Amniotic epithelial cell (primary cell): ENCODE results near the gene FCRLA.

Source experiments
- DNase-seq: peaks from one replicate; pipeline ENCODE4 v3.0.0-alpha.2; 2010; ENCODE audit warnings: low read depth

The FCRLA gene

GRCh38 chr1:161733526-161733925, 26.5 kb downstream of the FCRLA start:
- peak; percentile 95 for DNase-seq

DNA sequence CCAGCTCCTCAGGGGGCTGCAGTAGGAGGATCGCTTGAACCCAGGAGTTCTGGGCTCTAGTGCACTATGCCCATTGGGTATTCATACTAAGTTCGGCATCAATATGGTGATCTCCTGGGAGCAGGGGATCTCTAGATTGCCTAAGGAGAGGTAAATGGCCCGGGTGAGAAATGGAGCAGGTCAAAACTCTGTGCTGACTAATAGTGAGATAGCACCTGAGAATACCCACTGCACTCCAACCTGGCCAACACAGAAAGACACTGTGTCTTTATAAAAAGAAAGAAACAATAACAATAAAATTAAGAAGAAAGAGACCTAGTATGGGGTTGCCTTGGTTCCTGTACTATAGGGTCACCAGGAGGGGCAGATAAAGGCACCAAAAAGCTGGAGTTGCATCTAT, 28.8 kb downstream of the FCRLA start:
- DNase-seq = no peak

DNA sequence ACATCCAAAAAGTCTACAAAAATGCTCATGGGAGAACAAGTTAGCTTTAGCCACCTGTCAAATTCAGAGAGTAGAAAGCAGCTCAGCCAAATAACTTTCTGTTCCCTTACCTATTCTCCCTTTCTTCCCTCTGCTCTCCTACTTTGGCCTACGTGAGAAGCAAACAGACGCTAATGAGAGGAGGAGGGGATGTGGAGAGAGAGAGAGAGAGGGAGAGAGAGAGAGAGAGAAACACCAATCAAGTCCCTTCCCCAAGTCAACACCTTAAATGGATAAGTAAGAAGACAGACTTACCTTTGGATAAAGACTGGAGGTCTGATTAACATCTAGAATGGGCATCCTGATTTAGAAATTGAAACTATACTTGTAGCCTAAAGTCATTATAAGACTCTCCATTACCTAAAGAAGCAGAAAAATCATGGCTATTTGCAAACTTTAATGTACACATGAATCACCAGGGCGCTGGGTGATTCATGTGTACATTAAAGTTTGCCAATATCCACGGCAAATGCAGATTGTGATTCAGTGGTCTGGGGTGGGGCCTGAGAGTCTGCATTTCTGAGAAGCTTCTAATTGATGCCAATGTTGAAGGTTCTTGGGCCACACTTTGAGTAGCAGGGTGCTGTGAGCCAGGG, 29.4 kb downstream of the FCRLA start:
- DNase-seq = no peak

DNA sequence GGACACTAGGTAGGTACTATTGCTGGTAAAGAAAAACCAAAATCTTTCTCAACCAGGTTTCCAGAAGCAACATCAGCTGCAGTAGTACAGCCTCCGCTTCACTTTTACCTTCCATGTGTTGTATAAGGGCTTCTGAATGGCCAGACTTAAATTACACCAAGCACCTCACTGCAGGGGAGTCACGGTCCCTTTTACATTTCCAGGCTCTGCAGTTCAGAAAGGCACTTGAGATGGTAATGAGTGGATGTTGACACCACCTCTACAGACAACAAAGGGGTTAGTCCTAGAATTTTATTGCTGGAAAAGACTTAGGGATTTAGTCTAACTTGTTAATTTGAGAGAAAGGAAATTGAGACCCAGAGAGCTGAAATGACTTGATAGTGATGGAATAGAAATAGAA, 30.6 kb downstream of the FCRLA start:
- no peak for DNase-seq

DNA sequence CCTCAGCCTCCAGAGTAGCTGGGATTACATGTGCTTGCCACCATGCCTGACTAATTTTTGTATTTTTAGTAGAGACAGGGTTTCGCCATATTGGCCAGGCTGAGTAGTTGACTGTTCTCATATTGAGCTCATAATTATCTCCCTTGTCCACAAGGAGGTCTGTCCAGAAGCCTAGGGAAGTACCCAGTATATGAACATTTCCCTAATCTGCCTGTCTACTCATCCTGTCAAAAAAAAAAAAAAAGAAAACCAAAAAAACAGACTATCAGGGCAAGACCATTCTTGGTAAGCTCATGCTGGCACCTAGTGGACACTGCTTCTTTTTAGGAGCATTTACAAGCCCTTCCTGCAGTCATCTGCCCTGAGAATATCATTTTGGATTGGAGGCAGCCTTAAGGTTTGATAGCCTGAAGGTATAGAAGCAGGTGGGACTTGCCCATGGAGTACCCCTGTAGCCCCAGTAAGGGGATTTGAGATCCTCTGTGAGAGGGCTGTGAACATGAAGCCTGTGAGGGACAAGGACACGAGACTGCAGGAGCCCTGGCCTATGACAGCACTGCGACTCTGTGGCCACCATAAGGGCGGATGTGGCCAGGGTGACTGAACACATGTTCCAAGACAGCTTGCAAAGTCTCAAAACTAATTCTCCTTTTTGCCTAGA, 31.7 kb downstream of the FCRLA start:
- peak; percentile 84 for DNase-seq

DNA sequence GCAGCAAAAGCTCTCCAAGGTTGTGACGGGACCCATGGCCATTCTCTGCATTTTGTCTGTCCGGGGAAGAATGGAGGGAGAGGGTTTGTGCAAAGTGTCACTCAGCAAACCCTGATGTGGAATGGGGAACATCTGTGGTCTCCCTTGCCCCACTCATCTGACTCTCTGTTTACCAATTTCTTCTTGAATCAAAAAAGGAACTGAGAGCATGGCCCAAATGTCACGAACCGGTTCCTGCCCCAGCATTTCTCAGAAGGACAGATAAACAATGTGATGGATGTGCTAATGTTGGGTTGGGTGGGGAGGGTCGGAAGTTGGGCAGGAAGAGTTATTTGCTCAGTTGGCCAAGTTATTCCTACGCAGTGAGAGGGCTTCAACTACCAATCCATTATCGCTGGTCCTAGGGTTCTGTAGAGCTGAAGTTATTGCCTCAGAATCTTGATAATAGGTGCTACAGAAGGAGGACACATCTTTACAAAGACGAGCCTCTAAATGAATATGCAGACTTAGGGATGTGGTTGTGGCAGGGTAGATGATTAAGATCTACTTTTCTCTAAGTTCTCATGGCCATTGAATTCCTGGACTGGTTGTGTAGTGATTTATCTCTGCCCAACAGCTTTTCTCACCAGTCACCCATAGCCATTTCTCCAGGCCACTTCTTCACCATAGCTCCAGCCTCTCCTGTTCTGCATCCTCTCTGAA, 33.0 kb downstream of the FCRLA start:
- DNase-seq = no peak

DNA sequence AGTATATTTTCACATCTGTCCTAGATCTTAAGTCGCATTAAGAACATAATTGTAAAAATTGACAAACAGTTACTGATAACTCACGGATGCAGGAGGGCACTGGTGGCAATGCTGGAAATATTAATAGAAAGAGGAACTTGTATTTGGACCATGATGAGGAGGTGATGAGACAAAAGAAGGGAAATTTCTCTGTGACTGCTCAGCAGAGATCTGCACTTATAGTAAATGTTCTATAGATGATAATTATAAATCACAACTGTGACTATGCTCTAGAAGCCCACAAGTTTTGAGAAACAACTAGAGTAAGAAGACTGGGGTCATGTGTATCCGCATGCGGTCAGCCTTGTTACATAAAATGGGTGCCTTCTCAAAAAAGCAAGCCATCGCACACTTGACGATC, 33.9 kb downstream of the FCRLA start:
- no peak for DNase-seq

- DNase-seq = peak; percentile 79
Measured at GRCh38 chr1:161743231-161743630, 36.2 kb downstream of the FCRLA start.

DNA sequence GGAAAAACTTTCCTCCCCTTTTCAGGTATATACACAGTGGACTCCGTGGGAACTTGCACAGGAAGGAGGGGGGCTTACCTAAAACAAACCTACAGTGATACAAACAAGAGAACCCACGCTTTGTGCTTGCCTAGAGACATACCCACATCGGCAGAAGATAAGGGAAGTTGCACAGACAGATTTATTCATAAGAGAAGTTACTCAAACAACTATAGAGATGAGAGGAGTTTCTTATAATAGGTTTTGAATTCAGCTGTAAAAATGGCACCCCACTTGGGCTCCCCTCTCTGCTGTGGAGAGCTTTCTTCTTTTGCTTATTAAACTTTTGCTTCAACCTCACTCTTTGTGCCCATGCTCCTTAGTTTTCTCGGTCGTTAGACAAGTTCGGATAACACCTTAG, 40.8 kb downstream of the FCRLA start:
- no peak for DNase-seq

- DNase-seq = peak; percentile 96
Measured at GRCh38 chr1:161749509-161750407, 42.7 kb downstream of the FCRLA start, which contains the start of gene DUSP12. TSS of gene DUSP12 (plus strand) at chr1:161749786. CDS start at chr1:161749802, 16 bp downstream.

DNA sequence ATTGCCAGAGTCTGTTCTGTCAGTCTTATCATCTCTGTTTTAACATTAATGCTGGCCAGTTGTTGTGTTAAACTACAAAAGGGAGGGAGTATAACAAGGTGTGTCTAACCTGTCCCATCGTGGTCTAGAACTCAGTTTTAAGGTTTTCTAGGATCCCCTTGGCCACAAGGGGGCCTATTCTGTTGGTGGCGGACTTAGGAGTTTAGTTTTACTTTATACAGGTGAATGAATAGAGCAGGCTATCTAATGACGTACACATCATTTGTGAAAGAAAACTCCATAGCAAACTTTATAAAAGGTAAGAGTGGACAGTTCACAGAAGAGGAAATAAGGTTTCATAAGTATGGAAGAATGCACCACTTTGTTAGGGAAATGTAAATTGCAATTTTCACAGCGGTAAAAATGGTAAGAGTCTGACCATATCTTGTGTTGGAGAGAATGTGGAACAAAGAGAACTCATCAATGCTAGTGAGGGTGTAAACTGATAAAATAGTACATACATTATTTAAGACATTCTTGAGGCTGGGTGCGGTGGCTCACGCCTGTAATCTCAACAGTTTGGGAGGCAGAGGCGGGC, 56.6 kb downstream of the FCRLA start:
- DNase-seq = no peak
